IMR-90 (cell line): ENCODE results near the gene MKNK2. TPM values are rescaled to one million over a fixed set of nuclear protein-coding genes. Genes with fewer than 3 reads are reported as not detected.

Experiments
- ATAC-seq: fragments of 200-7000 bp; cut with Tn5 transposase; 2 replicates; pipeline ENCODE4 v1.9.1; 2020; ENCODE audit warnings: low read depth, mild to moderate bottlenecking, moderate library complexity
- BruUV-seq: library from RNA; stranded (reverse); fragments of 400-500 nt; replicated peaks from 2 replicates; lab custom pipeline; 2021; lab: Mats Ljungman, UMichigan
- CTCF ChIA-PET: fragments of 300-600 bp; formaldehyde crosslinking; extraction: SDS; loops from one replicate; lab custom pipeline; 2021; ENCODE audit warnings: antibody characterized with exemption; lab: Yijun Ruan, JAX
- POLR2A ChIA-PET: fragments of 300-600 bp; sonication (Branson Sonifier 250); formaldehyde crosslinking; loops from one replicate; lab custom pipeline; 2022; ENCODE audit warnings: antibody characterized with exemption; ENCODE audit not compliant: unreplicated experiment; lab: Charles Lee
- DNase-seq: peaks from one replicate; pipeline ENCODE4 v3.0.0; 2013
- H2AFZ ChIP-seq: replicated peaks from 2 replicates; pipeline ENCODE3; 2013; ENCODE audit warnings: low read length, mild to moderate bottlenecking; ENCODE audit not compliant: poor library complexity
- H2AK5ac ChIP-seq: 2 replicates; pipeline ENCODE4 v1.6.1; 2013; ENCODE audit warnings: low read depth, low read length, inconsistent platforms
- H2AK9ac ChIP-seq: replicated peaks from 2 replicates; pipeline ENCODE3; 2013; ENCODE audit warnings: mild to moderate bottlenecking, low read depth, low read length, moderate library complexity; ENCODE audit not compliant: poor library complexity
- H2BK120ac ChIP-seq: 2 replicates; pipeline ENCODE4 v1.6.1; 2013; ENCODE audit warnings: low read depth, low read length, inconsistent platforms
- H2BK15ac ChIP-seq: 3 replicates; pipeline ENCODE4 v1.6.1; 2013; ENCODE audit warnings: low read depth, low read length, inconsistent platforms
- H2BK20ac ChIP-seq: 2 replicates; pipeline ENCODE4 v1.6.1; 2013; ENCODE audit warnings: low read depth, mild to moderate bottlenecking, inconsistent platforms, low read length, moderate library complexity
- H2BK5ac ChIP-seq: 2 replicates; pipeline ENCODE4 v1.6.1; 2013; ENCODE audit warnings: mild to moderate bottlenecking, low read depth, low read length, inconsistent platforms; ENCODE audit not compliant: poor library complexity, severe bottlenecking
- H3K14ac ChIP-seq: replicated peaks from 2 replicates; pipeline ENCODE4 v1.6.1; 2013; ENCODE audit warnings: low read depth, low read length, inconsistent platforms
- H3K18ac ChIP-seq: 2 replicates; pipeline ENCODE4 v1.6.1; 2013; ENCODE audit warnings: low read depth, low read length, control low read depth
- H3K23ac ChIP-seq: 2 replicates; pipeline ENCODE4 v1.6.1; 2013; ENCODE audit warnings: low read depth, low read length, inconsistent platforms
- H3K27ac ChIP-seq: 2 replicates; pipeline ENCODE4 v1.5.1; 2013; ENCODE audit warnings: mild to moderate bottlenecking, control low read depth, low read length; ENCODE audit not compliant: insufficient read depth
- H3K27me3 ChIP-seq: 2 replicates; pipeline ENCODE4 v1.6.1; 2013; ENCODE audit warnings: low read length; ENCODE audit not compliant: control insufficient read depth, insufficient read depth
- H3K36me3 ChIP-seq: 2 replicates; pipeline ENCODE4 v1.6.1; 2013; ENCODE audit warnings: low read length, mixed read lengths; ENCODE audit not compliant: control insufficient read depth, insufficient read depth
- H3K4ac ChIP-seq: 2 replicates; pipeline ENCODE4 v1.6.1; 2013; ENCODE audit warnings: low read depth, low read length, inconsistent platforms
- H3K4me1 ChIP-seq: 2 replicates; pipeline ENCODE4 v1.6.1; 2013; ENCODE audit warnings: low read length, mixed read lengths; ENCODE audit not compliant: control insufficient read depth, insufficient read depth
- H3K4me2 ChIP-seq: 2 replicates; pipeline ENCODE4 v1.6.1; 2013; ENCODE audit warnings: low read depth, mild to moderate bottlenecking, control low read depth, low read length, moderate library complexity
- H3K4me3 ChIP-seq: 2 replicates; pipeline ENCODE4 v1.5.1; 2013; ENCODE audit warnings: low read depth, mild to moderate bottlenecking, control low read depth, low read length, moderate library complexity; ENCODE audit not compliant: insufficient read depth
- H3K56ac ChIP-seq: 2 replicates; pipeline ENCODE4 v1.6.1; 2013; ENCODE audit warnings: low read length, inconsistent platforms; ENCODE audit not compliant: insufficient read depth; ENCODE audit errors: extremely low read depth
- H3K79me1 ChIP-seq, 2 experiments: 2 replicates each; pipeline ENCODE4 v1.6.1; 2013; ENCODE audit warnings: low read length in 2 of 2, inconsistent platforms in 1 of 2, low read depth in 1 of 2
- H3K9ac ChIP-seq: 2 replicates; pipeline ENCODE4 v1.6.1; 2013; ENCODE audit warnings: low read depth, low read length, control low read depth
- H3K9me1 ChIP-seq: 2 replicates; pipeline ENCODE4 v1.6.1; 2013; ENCODE audit warnings: low read length, inconsistent platforms; ENCODE audit not compliant: insufficient read depth
- H3K9me3 ChIP-seq: 2 replicates; pipeline ENCODE4 v1.6.1; 2013; ENCODE audit warnings: low read length; ENCODE audit not compliant: control insufficient read depth, insufficient read depth
- H4K20me1 ChIP-seq: 2 replicates; pipeline ENCODE4 v1.6.1; 2013; ENCODE audit warnings: low read length, inconsistent platforms; ENCODE audit not compliant: insufficient read depth
- H4K5ac ChIP-seq: 2 replicates; pipeline ENCODE4 v1.6.1; 2013; ENCODE audit warnings: mild to moderate bottlenecking, low read depth, low read length, control low read depth
- H4K8ac ChIP-seq, 2 experiments: 2 replicates each; pipeline ENCODE4 v1.6.1; 2013; ENCODE audit warnings: low read depth in 2 of 2, low read length in 2 of 2, control low read depth in 1 of 2, inconsistent platforms in 1 of 2
- H4K91ac ChIP-seq: 2 replicates; pipeline ENCODE4 v1.6.1; 2013; ENCODE audit warnings: low read depth, low read length, inconsistent platforms; ENCODE audit not compliant: insufficient read depth
- BHLHE40 ChIP-seq: fragments of 150-350 bp; IDR thresholded peaks from 2 replicates; pipeline ENCODE4 v1.6.1; 2016; ENCODE audit warnings: mild to moderate bottlenecking, low read depth, low read length
- CTCF ChIP-seq: conservative IDR thresholded peaks from 2 replicates; pipeline ENCODE4 v1.5.1; 2012; ENCODE audit warnings: mild to moderate bottlenecking, low read depth, low read length, improper control_type of control experiment
- FOS ChIP-seq: fragments of 150-350 bp; IDR thresholded peaks from 2 replicates; pipeline ENCODE4 v1.6.1; 2016; ENCODE audit warnings: low read depth, low read length
- MAFK ChIP-seq: IDR thresholded peaks from 2 replicates; pipeline ENCODE4 v1.6.1; 2012; ENCODE audit warnings: low read depth, low read length, improper control_type of control experiment
- NFE2L2 ChIP-seq: fragments of 150-350 bp; IDR thresholded peaks from 2 replicates; pipeline ENCODE4 v1.6.1; 2016; ENCODE audit warnings: low read depth, mild to moderate bottlenecking, low read length
- POLR2A ChIP-seq: IDR thresholded peaks from 2 replicates; pipeline ENCODE4 v1.6.1; 2012; ENCODE audit warnings: mild to moderate bottlenecking, low read depth, low read length
- USF2 ChIP-seq: fragments of 150-350 bp; IDR thresholded peaks from 2 replicates; pipeline ENCODE4 v1.6.1; 2017; ENCODE audit warnings: mild to moderate bottlenecking, antibody characterized with exemption, low read length, low read depth
- WGBS, 2 experiments: methylation state at CpG; one replicate each; pipeline versions ENCODE4 v1.1.5 to v1.1.7; 2013; ENCODE audit warnings: missing lambda C conversion rate in 2 of 2; ENCODE audit not compliant: insufficient read length in 1 of 2; ENCODE audit errors: extremely low coverage in 2 of 2; 5-methylcytosine and 5-hydroxymethylcytosine counted together
- dilution Hi-C: fragments of 300-500 bp; cut with HindIII; formaldehyde crosslinking; loops from one replicate; pipeline ENCODE4 v1.14.3; 2018; ENCODE audit warnings: low sequenced_read_pairs; ENCODE audit not compliant: unreplicated experiment
- in situ Hi-C: fragments of 300-500 bp; cut with MboI; formaldehyde crosslinking; loops from 3 replicates; pipeline ENCODE4 v1.14.3; 2019; ENCODE audit warnings: low sequenced_read_pairs, inconsistent platforms, mixed read lengths
- intact Hi-C: fragments of 100-400 bp; cut with micrococcal nuclease; formaldehyde crosslinking; loops from 2 replicates; pipeline ENCODE4 v1.10.0; 2022
- polyA plus RNA-seq, 3 experiments: library from polyadenylated mRNA; depleted of rRNA; stranded (reverse); fragments of >200 nt; gene quantifications; 2 replicates each; pipeline ENCODE4 v1.2.3, GENCODE V29; 2012; ENCODE audit warnings: low replicate concordance in 1 of 3
- total RNA-seq: library from RNA; depleted of rRNA; stranded (reverse); fragments of >200 nt; gene quantifications from 2 replicates; pipeline ENCODE4 v1.2.3, GENCODE V29; 2012

The MKNK2 gene
- total and polyA plus RNA-seq, 2 of the 4 experiments (the other 2 are of a cell fraction): 21.9 to 31.8 TPM

- Histone ChIP-seq H3K23ac (no peak overlapping the region), H4K8ac (no peak overlapping the region)
- dilution Hi-C loops: no loop called here
These were observed 10.2 kb downstream of the MKNK2 start for GRCh38 chr19:2040647-2041432.

More at GRCh38 chr19:2040647-2041432, 10.2 kb downstream of the MKNK2 start:
- H2BK20ac ChIP-seq: no peak overlapping the region
- intact Hi-C loops (no loop called here), in situ Hi-C loops (no loop called here)
- H3K14ac ChIP-seq: no peak overlapping the region
- peaks cover 53% of the 10 kb centered on the region for H3K36me3 ChIP-seq
- H2BK120ac ChIP-seq: no peak overlapping the region
- ChIA-PET CTCF (no interaction called here), POLR2A (interaction anchor here (0.6 kb wide), 1 partner anchor 34 kb away, joined by 5 read pairs; no protein-coding TSS in a partner anchor)
- no peak overlapping the region for H3K4me3 ChIP-seq
- H3K18ac ChIP-seq: no peak overlapping the region
- WGBS, 2 experiments: 96% methylated on average over 14 of the region's 28 CpGs; no CpG with 5 or more reads in 1 of the 2 experiments
- ATAC-seq: no peak
- no peak overlapping the region; the same call in 1 of the 2 replicates for H2AK5ac ChIP-seq
- no TSS peak for BruUV-seq
- H2AK9ac ChIP-seq: peak overlapping the region; percentile 44
- no peak for TF ChIP-seq BHLHE40
- TF ChIP-seq NFE2L2: no peak
- no peak for TF ChIP-seq MAFK
- TF ChIP-seq CTCF: no peak
- TF ChIP-seq FOS: no peak
- no peak for TF ChIP-seq USF2
- TF ChIP-seq POLR2A: no peak
- no peak overlapping the region for H3K4me2 ChIP-seq
- no peaks in the 10 kb centered on the region for H3K27me3 ChIP-seq
- H2AFZ ChIP-seq: no peak overlapping the region
- 0 out of 2 replicates have a peak, but pooled peaks cover 4% of the 10 kb centered on the region for H3K9me1 ChIP-seq
- no peak overlapping the region for H4K5ac ChIP-seq
- no peak overlapping the region for H3K56ac ChIP-seq
- peaks cover 5 to 28% of the 10 kb centered on the region in 2 experiments; a peak in 3 of 4 replicates for H3K79me1 ChIP-seq
- no peak overlapping the region for H2BK15ac ChIP-seq
- H3K9me3 ChIP-seq: no peaks in the 10 kb centered on the region; the same call in 1 of the 2 replicates
- peaks cover 17% of the 10 kb centered on the region for H4K20me1 ChIP-seq
- DNase-seq: no peak
- H3K27ac ChIP-seq: no peak overlapping the region
- peak overlapping the region; percentile 9 for H2BK5ac ChIP-seq
- no peak overlapping the region for H3K9ac ChIP-seq
- peaks cover 14% of the 10 kb centered on the region for H3K4me1 ChIP-seq
- no peak overlapping the region for H4K91ac ChIP-seq
- no peak overlapping the region for H3K4ac ChIP-seq
